CD4-positive, alpha-beta memory T cell (primary cell): Measurements from ENCODE around the gene CFAP20. TPM values are rescaled to one million over a fixed set of nuclear protein-coding genes. Genes with fewer than 3 reads are reported as not detected.

ENCODE experiments used
- CTCF ChIA-PET: fragments of 350-600 bp; sonication (Branson Sonifier 250); formaldehyde crosslinking; loops from one replicate; lab custom pipeline; 2021; ENCODE audit warnings: inconsistent platforms; ENCODE audit not compliant: partially characterized antibody; lab: Charles Lee
- POLR2A ChIA-PET: fragments of 350-600 bp; sonication (Branson Sonifier 250); formaldehyde crosslinking; loops from one replicate; lab custom pipeline; 2021; ENCODE audit not compliant: partially characterized antibody; lab: Charles Lee
- DNase-seq, 5 donors: peaks; one replicate each; pipeline versions ENCODE4 v3.0.0 to v3.0.0-alpha.2; 2020 to 2022; ENCODE audit warnings: mixed read lengths in 1 of 5
- H3K27ac ChIP-seq: one replicate; pipeline ENCODE4 v1.7.0; 2013; ENCODE audit warnings: low read depth, low read length
- H3K27me3 ChIP-seq: 2 replicates; pipeline ENCODE4 v1.7.0; 2013; ENCODE audit warnings: mild to moderate bottlenecking, low read length, moderate library complexity; ENCODE audit not compliant: insufficient read depth
- H3K36me3 ChIP-seq: 2 replicates; pipeline ENCODE4 v1.7.0; 2013; ENCODE audit warnings: mild to moderate bottlenecking, low read length, moderate library complexity; ENCODE audit not compliant: insufficient read depth
- H3K4me1 ChIP-seq: 2 replicates; pipeline ENCODE4 v1.7.0; 2013; ENCODE audit warnings: mild to moderate bottlenecking, low read length, moderate library complexity; ENCODE audit not compliant: insufficient read depth
- H3K4me3 ChIP-seq, 2 donors: one replicate each; pipeline ENCODE4 v1.7.0; 2013; ENCODE audit warnings: low read length in 2 of 2, mild to moderate bottlenecking in 1 of 2
- H3K9me3 ChIP-seq, 2 donors: one replicate each; pipeline ENCODE4 v1.7.0; 2013; ENCODE audit warnings: low read length in 2 of 2, control low read depth in 1 of 2; ENCODE audit not compliant: control insufficient read depth in 1 of 2
- H3K27ac Mint-ChIP-seq, 7 donors: one replicate each; pipeline ENCODE4 v1.8.0; 2020 to 2021; ENCODE audit warnings: mixed read lengths in 7 of 7, mild to moderate bottlenecking in 6 of 7, inconsistent platforms in 3 of 7, moderate library complexity in 3 of 7
- H3K27me3 Mint-ChIP-seq, 2 donors: one replicate each; pipeline ENCODE4 v1.8.0; 2020 to 2021; ENCODE audit warnings: mixed read lengths in 2 of 2
- H3K36me3 Mint-ChIP-seq, 2 donors: one replicate each; pipeline ENCODE4 v1.8.0; 2020 to 2021; ENCODE audit warnings: mixed read lengths in 2 of 2, inconsistent platforms in 1 of 2, mild to moderate bottlenecking in 1 of 2
- H3K4me1 Mint-ChIP-seq, 4 donors: one replicate each; pipeline ENCODE4 v1.8.0; 2020 to 2021; ENCODE audit warnings: mixed read lengths in 4 of 4, mild to moderate bottlenecking in 1 of 4
- H3K4me3 Mint-ChIP-seq, 8 donors: one replicate each; pipeline ENCODE4 v1.8.0; 2020 to 2021; ENCODE audit warnings: mixed read lengths in 8 of 8, mild to moderate bottlenecking in 7 of 8, moderate library complexity in 6 of 8, inconsistent platforms in 3 of 8
- H3K9me3 Mint-ChIP-seq, 8 donors: one replicate each; pipeline ENCODE4 v1.8.0; 2020 to 2021; ENCODE audit warnings: mixed read lengths in 8 of 8, mild to moderate bottlenecking in 5 of 8, inconsistent platforms in 3 of 8, moderate library complexity in 1 of 8
- intact Hi-C: fragments of 100-400 bp; cut with micrococcal nuclease; formaldehyde crosslinking; loops from one replicate; pipeline ENCODE4 v1.15.1; 2023
- polyA plus RNA-seq, 2 donors: library from polyadenylated mRNA; unstranded; fragments of 300-500 nt; fragmentation: Illumina TruSeq; gene quantifications; one replicate each; pipeline ENCODE4 v1.2.3, GENCODE V29; 2021
- total RNA-seq, 2 experiments: library from RNA; stranded (reverse); gene quantifications; one replicate each; pipeline ENCODE4 v1.2.3, GENCODE V29; 2021

The CFAP20 gene
- total and polyA plus RNA-seq, 4 experiments from 2014 or later = 25.4 to 54.0 (median 31.0) TPM

GRCh38 chr16:58111302-58111627, 17.9 kb downstream of the CFAP20 start:
- H3K9me3 Mint-ChIP-seq = peaks cover 0 to 2% (median 0%) of the 10 kb centered on the region in 8 donors
- Histone ChIP-seq H3K27me3 (no peaks in the 10 kb centered on the region), H3K36me3 (peaks cover 24% of the 10 kb centered on the region), H3K9me3 (no peaks in the 10 kb centered on the region), H3K4me3 (no peak overlapping the region), H3K4me1 (no peaks in the 10 kb centered on the region), H3K27ac (no peak overlapping the region)
- POLR2A ChIA-PET = no interaction called here
- no peak for DNase-seq
- H3K27me3 Mint-ChIP-seq = no peaks in the 10 kb centered on the region
- H3K36me3 Mint-ChIP-seq = peaks cover 33 to 38% of the 10 kb centered on the region in 2 donors
- CTCF ChIA-PET = no interaction called here
- H3K27ac Mint-ChIP-seq = no peak overlapping the region
- H3K4me1 Mint-ChIP-seq = no peaks in the 10 kb centered on the region
- intact Hi-C loops = no loop called here
- H3K4me3 Mint-ChIP-seq = no peak overlapping the region

GRCh38 chr16:58110571-58111301, 18.4 kb downstream of the CFAP20 start:
- intact Hi-C loops = no loop called here
- DNase-seq = no peak
- ChIA-PET CTCF (interaction anchor here (1.7 kb wide), 1 partner anchor 13 kb away, joined by 8 read pairs; no protein-coding TSS in a partner anchor), POLR2A (no interaction called here)
- Histone ChIP-seq H3K36me3 (peaks cover 18% of the 10 kb centered on the region), H3K4me3 (no peak overlapping the region), H3K9me3 (no peaks in the 10 kb centered on the region), H3K4me1 (no peaks in the 10 kb centered on the region), H3K27me3 (no peaks in the 10 kb centered on the region), H3K27ac (no peak overlapping the region)
- Mint-ChIP-seq H3K9me3 (peaks cover 0 to 2% (median 0%) of the 10 kb centered on the region in 8 donors), H3K36me3 (peaks cover 28 to 33% of the 10 kb centered on the region in 2 donors), H3K27ac (no peak overlapping the region), H3K4me1 (peaks cover 0 to 3% (median 0%) of the 10 kb centered on the region in 4 donors), H3K4me3 (no peak overlapping the region), H3K27me3 (no peaks in the 10 kb centered on the region)

DNA sequence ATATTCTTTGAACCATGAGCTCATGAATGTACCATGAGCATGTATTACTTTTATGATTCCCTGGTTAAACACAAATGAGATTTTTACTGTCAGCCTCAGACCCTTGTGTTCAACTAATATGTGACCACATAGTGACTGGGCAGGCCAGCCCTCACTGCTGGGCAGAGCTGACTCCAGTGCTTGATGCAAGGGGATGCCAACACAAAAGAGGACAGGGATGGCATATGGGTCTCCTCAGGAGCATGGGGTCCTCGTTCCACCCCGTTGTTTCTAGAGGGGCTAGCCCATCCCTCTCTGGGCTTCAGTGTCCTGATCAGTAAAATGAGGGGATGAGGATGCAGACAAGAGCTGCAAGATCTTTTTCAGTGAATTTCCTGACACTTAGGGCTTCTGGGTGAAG, 19.3 kb downstream of the CFAP20 start:
- intact Hi-C loops = no loop called here
- no peak overlapping the region for H3K27ac ChIP-seq
- H3K4me3 Mint-ChIP-seq = no peak overlapping the region
- H3K36me3 Mint-ChIP-seq = peaks cover 19 to 24% of the 10 kb centered on the region in 2 donors
- peak overlapping the region in 2 of 7 donors; percentile 32 to 46 for H3K27ac Mint-ChIP-seq
- CTCF ChIA-PET = interaction anchor here (0.8 to 1.7 kb wide), 2 partner anchors 10 to 12 kb away, joined by 3 to 8 read pairs; no protein-coding TSS in a partner anchor
- peaks cover 0 to 4% (median 0%) of the 10 kb centered on the region in 4 donors for H3K4me1 Mint-ChIP-seq
- DNase-seq = no peak
- H3K4me1 ChIP-seq = no peaks in the 10 kb centered on the region
- H3K27me3 Mint-ChIP-seq = no peaks in the 10 kb centered on the region
- H3K9me3 Mint-ChIP-seq = peaks cover 0 to 3% (median 0%) of the 10 kb centered on the region in 8 donors
- peaks cover 10% of the 10 kb centered on the region for H3K36me3 ChIP-seq
- H3K27me3 ChIP-seq = no peaks in the 10 kb centered on the region
- POLR2A ChIA-PET = interaction anchor here (0.6 kb wide), 1 partner anchor 22 kb away, joined by 3 read pairs; no protein-coding TSS in a partner anchor
- H3K4me3 ChIP-seq = no peak overlapping the region
- H3K9me3 ChIP-seq = no peaks in the 10 kb centered on the region

DNA sequence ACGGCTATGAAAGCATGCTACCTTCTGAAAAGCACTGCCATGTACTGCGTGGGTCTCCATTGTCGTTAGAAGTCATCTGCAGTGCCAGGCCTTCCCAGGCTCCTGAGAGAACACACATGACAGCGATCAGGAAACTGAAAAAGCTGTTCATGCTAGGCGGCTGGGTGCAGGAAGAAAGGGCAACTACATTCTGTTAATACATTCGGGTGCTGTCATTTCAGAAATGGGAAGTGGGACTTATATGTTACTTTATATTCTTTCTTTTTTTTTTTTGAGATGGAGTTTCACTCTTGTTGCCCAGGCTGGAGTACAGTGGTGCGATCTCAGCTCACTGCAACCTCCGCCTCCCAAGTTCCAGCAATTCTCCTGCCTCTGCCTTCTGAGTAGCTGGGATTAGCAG, 19.9 kb downstream of the CFAP20 start:
- ChIA-PET CTCF (interaction anchor here (0.8 to 1.7 kb wide), 2 partner anchors 9 to 12 kb away, joined by 3 to 8 read pairs; no protein-coding TSS in a partner anchor), POLR2A (interaction anchor here (0.6 kb wide), 1 partner anchor 21 kb away, joined by 3 read pairs; no protein-coding TSS in a partner anchor)
- Mint-ChIP-seq H3K27ac (no peak overlapping the region), H3K4me1 (peaks cover 0 to 4% (median 0%) of the 10 kb centered on the region in 4 donors), H3K4me3 (no peak overlapping the region), H3K27me3 (no peaks in the 10 kb centered on the region), H3K36me3 (peaks cover 16 to 19% of the 10 kb centered on the region in 2 donors), H3K9me3 (peaks cover 0 to 1% (median 0%) of the 10 kb centered on the region in 8 donors)
- H3K4me1 ChIP-seq = no peaks in the 10 kb centered on the region
- no peaks in the 10 kb centered on the region for H3K9me3 ChIP-seq
- H3K4me3 ChIP-seq = no peak overlapping the region
- intact Hi-C loops = no loop called here
- no peak overlapping the region for H3K27ac ChIP-seq
- DNase-seq = no peak
- peaks cover 5% of the 10 kb centered on the region for H3K36me3 ChIP-seq
- H3K27me3 ChIP-seq = no peaks in the 10 kb centered on the region

GRCh38 chr16:58107709-58108108, 21.5 kb downstream of the CFAP20 start:
- Histone ChIP-seq H3K27me3 (no peaks in the 10 kb centered on the region), H3K27ac (no peak overlapping the region), H3K4me3 (no peak overlapping the region), H3K9me3 (no peaks in the 10 kb centered on the region), H3K36me3 (no peaks in the 10 kb centered on the region), H3K4me1 (no peaks in the 10 kb centered on the region)
- Mint-ChIP-seq H3K4me3 (no peak overlapping the region), H3K36me3 (peaks cover 1 to 4% of the 10 kb centered on the region in 2 donors), H3K4me1 (peaks cover 0 to 4% (median 0%) of the 10 kb centered on the region in 4 donors), H3K27me3 (no peaks in the 10 kb centered on the region), H3K9me3 (peaks cover 0 to 1% (median 0%) of the 10 kb centered on the region in 8 donors), H3K27ac (no peak overlapping the region)
- intact Hi-C loops = no loop called here
- no peak for DNase-seq
- POLR2A ChIA-PET = no interaction called here
- CTCF ChIA-PET = interaction anchor here (1.7 kb wide), 1 partner anchor 10 kb away, joined by 4 read pairs; no protein-coding TSS in a partner anchor

DNA sequence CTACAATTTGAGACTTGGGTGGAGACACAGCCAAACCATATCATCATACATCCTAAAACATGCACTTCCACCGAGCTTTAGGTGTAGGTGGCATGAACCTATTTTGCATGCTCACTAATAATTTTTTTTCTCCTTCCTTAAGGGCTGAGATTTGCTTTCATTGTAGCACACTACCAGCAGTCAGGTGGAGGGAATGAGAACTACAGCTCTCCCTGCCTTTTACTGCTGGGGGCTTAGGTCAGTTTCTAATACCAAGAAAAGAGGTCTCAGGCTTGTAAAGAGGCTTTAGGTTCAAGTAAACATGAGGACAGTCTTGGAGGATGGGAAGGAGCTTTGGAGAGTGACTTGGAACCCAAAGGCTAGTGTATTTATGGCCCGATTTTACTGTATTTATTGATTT, 22.0 kb downstream of the CFAP20 start:
- intact Hi-C loops = no loop called here
- H3K27me3 Mint-ChIP-seq = no peaks in the 10 kb centered on the region
- no peak overlapping the region for H3K4me3 Mint-ChIP-seq
- no peaks in the 10 kb centered on the region for H3K27me3 ChIP-seq
- peaks cover 0 to 2% of the 10 kb centered on the region in 2 donors for H3K36me3 Mint-ChIP-seq
- H3K27ac Mint-ChIP-seq = peak overlapping the region in 1 of 7 donors; percentile 13
- CTCF ChIA-PET = interaction anchor here (1.7 kb wide), 1 partner anchor 10 kb away, joined by 4 read pairs; no protein-coding TSS in a partner anchor
- no peak for DNase-seq
- POLR2A ChIA-PET = no interaction called here
- H3K36me3 ChIP-seq = no peaks in the 10 kb centered on the region
- no peak overlapping the region for H3K4me3 ChIP-seq
- no peaks in the 10 kb centered on the region for H3K9me3 ChIP-seq
- H3K4me1 ChIP-seq = no peaks in the 10 kb centered on the region
- no peak overlapping the region for H3K27ac ChIP-seq
- peaks cover 0 to 1% (median 0%) of the 10 kb centered on the region in 8 donors for H3K9me3 Mint-ChIP-seq
- H3K4me1 Mint-ChIP-seq = peaks cover 0 to 4% (median 0%) of the 10 kb centered on the region in 4 donors

DNA sequence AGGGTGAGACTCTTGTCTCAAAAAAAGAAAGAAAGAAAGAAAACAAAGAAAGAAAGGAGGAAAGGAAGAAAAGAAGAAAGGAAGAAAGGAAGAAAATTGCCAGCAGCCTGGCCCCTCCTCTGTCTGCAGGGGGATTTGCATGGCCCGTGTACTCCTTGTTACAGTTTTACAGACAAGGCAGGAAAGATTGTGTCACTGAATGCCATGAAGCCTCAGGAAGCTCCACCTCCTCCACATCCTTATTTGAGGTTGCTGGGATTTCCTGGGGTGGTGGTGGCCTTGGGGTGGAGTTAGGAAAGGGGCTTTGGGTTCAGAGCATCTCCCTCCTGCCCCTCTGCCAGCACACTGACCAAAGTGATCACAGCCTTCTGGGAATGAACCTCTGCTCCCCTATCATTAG, 23.6 kb downstream of the CFAP20 start:
- no peaks in the 10 kb centered on the region for H3K27me3 ChIP-seq

More for the DNA sequence above, 23.6 kb downstream of the CFAP20 start:
- no peaks in the 10 kb centered on the region for H3K9me3 ChIP-seq
- H3K9me3 Mint-ChIP-seq = peaks cover 0 to 1% (median 0%) of the 10 kb centered on the region in 8 donors
- no peak overlapping the region for H3K27ac ChIP-seq
- H3K27ac Mint-ChIP-seq = no peak overlapping the region
- H3K4me1 Mint-ChIP-seq = peaks cover 0 to 4% (median 0%) of the 10 kb centered on the region in 4 donors
- H3K4me3 Mint-ChIP-seq = no peak overlapping the region
- no peaks in the 10 kb centered on the region for H3K27me3 Mint-ChIP-seq
- no peaks in the 10 kb centered on the region for H3K4me1 ChIP-seq
- CTCF ChIA-PET = no interaction called here
- no peak overlapping the region for H3K4me3 ChIP-seq
- POLR2A ChIA-PET = no interaction called here
- intact Hi-C loops = no loop called here
- no peaks in the 10 kb centered on the region for H3K36me3 Mint-ChIP-seq
- no peak for DNase-seq
- no peaks in the 10 kb centered on the region for H3K36me3 ChIP-seq
